BLaER1 treated with 17β-estradiol and CSF1 and Interleukin-3, amounts not matched to agents 10 nM and 100 nM (cell line): ENCODE results near the gene PLA2R1.

Source experiments
- H3K27ac ChIP-seq, 11 experiments: shearing (Covaris generic); formaldehyde crosslinking; 2 replicates each; pipeline ENCODE4 v1.8.1; 2022
- H3K27me3 ChIP-seq, 11 experiments: shearing (Covaris generic); formaldehyde crosslinking; 2 replicates each; pipeline ENCODE4 v1.8.1; 2022
- H3K36me3 ChIP-seq, 11 experiments: shearing (Covaris generic); formaldehyde crosslinking; 2 replicates each; pipeline ENCODE4 v1.8.1; 2022
- H3K4me1 ChIP-seq, 10 experiments: shearing (Covaris generic); formaldehyde crosslinking; 2 replicates each; pipeline ENCODE4 v1.8.1; 2022
- H3K4me2 ChIP-seq, 11 experiments: shearing (Covaris generic); formaldehyde crosslinking; 2 replicates each; pipeline ENCODE4 v1.8.1; 2022
- H3K4me3 ChIP-seq, 10 experiments: shearing (Covaris generic); formaldehyde crosslinking; 2 replicates each; pipeline ENCODE4 v1.8.1; 2022
- H3K9ac ChIP-seq, 11 experiments: shearing (Covaris generic); formaldehyde crosslinking; 2 replicates each; pipeline ENCODE4 v1.8.1; 2022
- H3K9me3 ChIP-seq, 11 experiments: shearing (Covaris generic); formaldehyde crosslinking; replicated peaks in 1 of 11; 2 replicates each; pipeline ENCODE4 v1.8.1; 2022
- H4K20me1 ChIP-seq, 11 experiments: shearing (Covaris generic); formaldehyde crosslinking; 2 replicates each; pipeline ENCODE4 v1.8.1; 2022
- Cebpa-rat ChIP-seq, 11 experiments: shearing (Covaris generic); IDR thresholded peaks; 2 replicates each; pipeline ENCODE4 v1.8.1; 2022

The PLA2R1 gene

DNA sequence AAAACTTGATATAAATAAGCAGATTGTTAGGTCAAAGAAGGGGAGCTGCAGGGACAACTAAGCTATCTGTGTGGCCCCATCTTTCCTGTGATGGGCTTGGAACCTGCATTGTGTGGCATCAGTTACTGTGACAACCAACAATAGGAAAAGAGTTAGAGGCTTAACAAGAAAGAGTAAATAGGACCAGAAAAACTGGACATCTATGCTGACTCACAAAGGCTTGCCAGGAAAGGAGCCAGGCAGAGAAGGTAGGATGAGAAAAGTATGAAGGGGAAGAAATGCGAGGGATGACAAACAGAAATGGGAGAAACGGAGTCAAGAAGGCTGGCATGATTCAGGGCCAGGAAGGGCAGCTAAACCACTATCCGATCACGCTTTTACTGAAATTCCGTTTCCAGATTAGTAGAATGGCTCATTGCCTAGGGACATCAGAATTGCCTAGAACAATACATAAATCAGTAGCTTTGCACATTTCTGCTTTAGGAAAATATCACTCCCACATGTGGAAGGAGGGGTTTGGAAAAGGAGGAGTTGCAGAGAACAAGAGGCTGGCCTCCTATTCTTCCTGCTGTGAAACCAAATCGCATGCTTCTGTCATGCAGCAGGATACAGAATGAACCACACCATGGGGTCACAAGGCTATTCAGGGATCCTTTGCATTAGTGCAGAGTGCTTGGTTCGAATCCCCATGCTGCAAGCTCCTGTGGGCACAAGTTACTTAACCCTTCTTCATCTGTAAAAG lies 7.3 kb downstream of the PLA2R1 start:
- no peaks in the 10 kb centered on the region for H3K36me3 ChIP-seq
- no peak overlapping the region for H3K27ac ChIP-seq
- TF ChIP-seq Cebpa-rat (IDR thresholded peaks at IDR 0.05), result no peak
- no peaks in the 10 kb centered on the region for H3K27me3 ChIP-seq
- no peaks in the 10 kb centered on the region for H4K20me1 ChIP-seq
- H3K4me1 ChIP-seq, result no peaks in the 10 kb centered on the region
- H3K4me2 ChIP-seq, result no peak overlapping the region
- H3K4me3 ChIP-seq, result no peak overlapping the region
- H3K9me3 ChIP-seq, result no peaks in the 10 kb centered on the region
- H3K9ac ChIP-seq, result no peak overlapping the region

DNA sequence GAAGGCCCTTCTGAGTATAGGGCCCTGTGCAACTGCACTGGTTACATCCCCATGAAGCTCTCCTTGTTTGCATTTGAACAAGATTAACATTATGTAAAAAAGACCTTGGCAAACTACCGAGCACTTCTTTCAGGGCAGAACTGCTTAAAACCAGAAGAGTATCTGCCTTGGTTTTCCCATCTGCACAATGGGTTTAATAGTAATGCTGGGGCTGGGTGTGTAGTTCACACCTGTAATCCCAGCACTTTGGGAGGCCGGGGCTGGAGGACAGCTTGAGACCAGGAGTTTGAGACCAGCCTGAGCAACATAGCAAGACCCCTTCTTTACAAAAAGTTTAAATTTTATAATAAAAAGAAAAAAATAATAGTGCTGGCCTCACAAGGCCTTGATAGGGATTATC lies 8.5 kb downstream of the PLA2R1 start:
- TF ChIP-seq Cebpa-rat (IDR thresholded peaks at IDR 0.05), result no peak
- no peaks in the 10 kb centered on the region for H3K9me3 ChIP-seq
- no peaks in the 10 kb centered on the region for H3K4me1 ChIP-seq
- H3K27me3 ChIP-seq, result no peaks in the 10 kb centered on the region
- H3K9ac ChIP-seq, result no peak overlapping the region
- no peak overlapping the region for H3K4me3 ChIP-seq
- H3K27ac ChIP-seq, result no peak overlapping the region
- H3K36me3 ChIP-seq, result no peaks in the 10 kb centered on the region
- no peaks in the 10 kb centered on the region for H4K20me1 ChIP-seq
- H3K4me2 ChIP-seq, result no peak overlapping the region

DNA sequence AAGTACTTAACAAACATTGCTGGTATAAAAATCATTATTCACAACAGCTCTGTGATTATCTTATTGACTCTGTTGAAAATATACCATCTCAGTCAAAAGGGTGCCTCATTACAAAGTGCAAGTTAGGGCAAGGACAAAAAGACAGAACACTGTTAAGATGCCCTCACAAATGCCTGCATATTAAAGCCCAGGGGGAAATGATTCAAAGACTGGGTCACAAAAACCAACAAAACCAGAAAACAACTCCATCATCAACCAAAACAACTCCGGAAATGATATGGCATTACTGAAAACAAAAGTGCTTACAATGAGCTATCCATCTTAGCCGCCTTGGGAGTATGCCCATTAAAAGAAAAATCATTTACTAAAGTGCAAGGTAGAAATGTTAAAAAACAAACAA lies 9.9 kb downstream of the PLA2R1 start:
- no peaks in the 10 kb centered on the region for H3K4me1 ChIP-seq
- H3K27ac ChIP-seq, result no peak overlapping the region
- no peaks in the 10 kb centered on the region for H3K27me3 ChIP-seq
- H3K9me3 ChIP-seq, result no peaks in the 10 kb centered on the region
- H3K4me3 ChIP-seq, result no peak overlapping the region
- no peak for TF ChIP-seq Cebpa-rat (IDR thresholded peaks at IDR 0.05)
- no peak overlapping the region for H3K4me2 ChIP-seq
- H4K20me1 ChIP-seq, result no peaks in the 10 kb centered on the region
- no peak overlapping the region for H3K9ac ChIP-seq
- H3K36me3 ChIP-seq, result no peaks in the 10 kb centered on the region

DNA sequence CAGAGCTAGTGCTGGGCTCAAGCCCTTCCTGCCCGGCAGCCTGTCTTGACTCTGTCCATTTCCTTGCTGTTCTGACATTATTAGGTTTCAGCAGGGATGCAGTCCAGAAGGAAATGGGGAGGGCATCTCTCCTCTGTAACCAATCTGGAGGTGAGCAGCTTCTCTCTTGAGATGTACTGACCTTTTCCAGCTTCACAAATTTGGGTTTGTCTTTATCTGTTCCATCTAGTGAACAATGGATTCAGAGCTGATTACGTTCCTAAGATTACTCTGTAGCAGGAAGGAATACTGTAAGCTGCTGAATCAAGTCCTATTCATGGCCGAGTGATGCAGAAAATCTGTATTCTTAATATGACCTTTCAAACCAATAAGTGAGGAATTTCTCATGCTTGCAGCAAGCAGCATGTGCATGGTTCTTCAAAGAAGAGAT lies 11.0 kb downstream of the PLA2R1 start:
- Histone ChIP-seq H3K9me3 (no peaks in the 10 kb centered on the region), H3K27ac (no peak overlapping the region), H3K4me1 (no peaks in the 10 kb centered on the region), H3K4me3 (no peak overlapping the region), H3K36me3 (no peaks in the 10 kb centered on the region), H3K27me3 (no peaks in the 10 kb centered on the region), H3K9ac (no peak overlapping the region), H4K20me1 (no peaks in the 10 kb centered on the region), H3K4me2 (no peak overlapping the region)
- no peak for TF ChIP-seq Cebpa-rat (IDR thresholded peaks at IDR 0.05)

DNA sequence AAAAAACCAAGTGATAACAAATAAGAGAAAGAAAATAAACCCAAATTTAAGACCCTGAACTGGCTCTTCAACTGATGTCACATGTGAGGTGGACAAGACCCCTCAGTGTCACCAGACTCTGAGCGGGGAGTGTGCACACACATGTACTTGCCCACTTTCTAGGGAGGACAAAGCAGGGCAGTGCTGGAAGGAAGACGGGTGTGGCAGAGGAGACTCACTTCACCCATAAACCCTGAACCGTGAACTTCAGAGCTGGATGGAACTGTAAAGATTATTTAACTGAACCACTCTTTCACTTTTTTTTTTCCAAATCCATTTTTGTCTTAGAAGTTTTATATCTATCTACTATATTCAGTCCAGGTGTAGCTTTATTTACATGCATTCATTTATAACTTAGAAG lies 12.3 kb downstream of the PLA2R1 start:
- TF ChIP-seq Cebpa-rat (IDR thresholded peaks at IDR 0.05), result no peak
- Histone ChIP-seq H4K20me1 (no peaks in the 10 kb centered on the region), H3K27ac (no peak overlapping the region), H3K4me3 (no peak overlapping the region), H3K4me2 (no peak overlapping the region), H3K36me3 (no peaks in the 10 kb centered on the region), H3K9me3 (no peaks in the 10 kb centered on the region), H3K4me1 (no peaks in the 10 kb centered on the region), H3K27me3 (no peaks in the 10 kb centered on the region), H3K9ac (no peak overlapping the region)

DNA sequence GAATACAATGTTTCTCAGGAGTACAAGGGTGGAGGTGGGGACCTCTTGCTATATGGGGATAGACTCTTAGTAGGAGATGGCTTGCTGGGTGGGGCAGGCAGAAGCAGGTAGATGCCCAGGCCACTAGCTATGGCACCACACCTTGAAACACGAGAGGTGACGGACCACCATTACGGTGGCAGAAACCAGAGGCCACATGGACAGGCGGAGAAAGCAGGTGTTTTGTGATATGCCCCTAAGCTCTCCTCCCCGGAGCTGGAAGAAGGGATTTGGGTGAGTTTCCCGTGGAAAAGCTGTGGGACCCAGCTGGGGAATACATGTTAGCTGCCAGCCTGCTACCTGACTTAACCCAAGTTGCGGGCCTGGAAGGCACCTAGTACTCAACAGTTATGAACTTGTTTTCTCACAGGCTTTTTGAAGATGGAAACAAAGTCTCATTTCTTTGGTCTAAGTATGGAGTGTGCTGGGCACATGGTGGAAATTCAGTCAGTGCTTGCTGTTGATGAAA lies 16.7 kb downstream of the PLA2R1 start:
- H3K27ac ChIP-seq, result no peak overlapping the region
- H3K4me1 ChIP-seq, result no peaks in the 10 kb centered on the region
- H3K27me3 ChIP-seq, result no peaks in the 10 kb centered on the region
- no peak overlapping the region for H3K9ac ChIP-seq
- no peak for TF ChIP-seq Cebpa-rat (IDR thresholded peaks at IDR 0.05)
- H3K9me3 ChIP-seq, result no peaks in the 10 kb centered on the region
- no peak overlapping the region for H3K4me2 ChIP-seq
- no peak overlapping the region for H3K4me3 ChIP-seq
- no peaks in the 10 kb centered on the region for H4K20me1 ChIP-seq
- no peaks in the 10 kb centered on the region for H3K36me3 ChIP-seq

DNA sequence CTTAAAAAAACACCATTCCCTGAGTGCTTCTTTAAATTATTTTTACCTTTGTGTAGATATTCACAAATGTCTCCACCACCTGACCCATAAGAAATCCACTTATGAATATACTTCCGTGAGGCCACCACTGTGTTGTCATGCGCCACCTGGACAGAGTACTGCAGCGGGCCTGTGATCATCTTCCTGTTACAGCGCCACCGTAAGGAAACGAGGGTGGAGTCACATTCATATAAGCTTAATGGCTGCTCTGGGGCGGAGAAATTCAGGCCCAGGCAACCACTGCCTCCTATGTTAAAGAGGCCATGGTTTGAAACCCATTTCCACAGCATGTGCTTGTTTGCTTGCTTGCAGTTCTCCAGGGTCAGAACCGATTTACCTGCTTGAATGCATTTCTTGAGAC lies 17.7 kb downstream of the PLA2R1 start:
- TF ChIP-seq Cebpa-rat (IDR thresholded peaks at IDR 0.05), result no peak
- Histone ChIP-seq H3K4me2 (no peak overlapping the region), H4K20me1 (no peaks in the 10 kb centered on the region), H3K4me1 (no peaks in the 10 kb centered on the region), H3K27me3 (no peaks in the 10 kb centered on the region), H3K36me3 (no peaks in the 10 kb centered on the region), H3K9ac (no peak overlapping the region), H3K27ac (no peak overlapping the region), H3K4me3 (no peak overlapping the region), H3K9me3 (no peaks in the 10 kb centered on the region)

DNA sequence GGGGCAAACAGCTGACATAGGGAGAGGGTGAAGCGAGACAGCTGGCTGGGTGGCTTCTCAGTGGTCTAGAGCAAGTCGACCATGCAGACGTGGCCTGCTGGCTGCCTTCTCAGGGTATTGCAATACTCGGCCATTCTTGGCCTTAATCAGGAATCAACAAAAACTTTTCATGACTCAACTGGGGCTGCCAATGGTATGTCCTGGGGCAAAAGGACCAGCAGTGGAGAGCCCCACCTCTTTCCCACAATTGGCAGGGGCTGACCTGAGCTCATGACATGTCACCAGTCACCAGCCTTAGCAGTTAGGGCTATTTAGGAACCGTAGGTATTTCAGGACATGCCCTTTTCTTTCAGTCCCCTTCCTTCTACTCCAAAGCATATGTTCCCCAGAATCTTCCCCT lies 19.1 kb downstream of the PLA2R1 start:
- Histone ChIP-seq H3K36me3 (no peaks in the 10 kb centered on the region), H3K9me3 (no peaks in the 10 kb centered on the region), H3K4me3 (no peak overlapping the region), H3K4me1 (no peaks in the 10 kb centered on the region), H3K27ac (no peak overlapping the region), H3K27me3 (no peaks in the 10 kb centered on the region), H3K9ac (no peak overlapping the region), H3K4me2 (no peak overlapping the region), H4K20me1 (no peaks in the 10 kb centered on the region)
- no peak for TF ChIP-seq Cebpa-rat (IDR thresholded peaks at IDR 0.05)

DNA sequence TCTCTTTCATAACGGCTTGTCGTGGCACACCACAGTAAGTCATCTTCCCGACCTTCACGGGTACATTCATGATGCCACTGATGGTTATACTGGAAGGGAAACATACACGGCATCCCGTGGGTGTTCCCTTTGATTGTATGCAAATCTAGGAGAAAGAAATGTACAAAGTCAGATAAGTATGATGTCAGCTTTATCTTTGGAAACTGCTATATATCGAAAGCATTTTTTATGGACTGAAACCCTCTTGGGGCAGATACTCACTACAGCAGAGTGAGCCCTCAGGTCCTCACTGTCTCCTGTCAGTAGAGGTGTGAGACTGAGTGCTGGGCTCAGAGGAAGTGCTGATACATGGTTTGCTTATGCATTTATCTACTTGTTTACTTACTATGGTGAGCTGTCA lies 20.4 kb downstream of the PLA2R1 start:
- no peaks in the 10 kb centered on the region for H3K36me3 ChIP-seq
- no peaks in the 10 kb centered on the region for H4K20me1 ChIP-seq
- H3K27me3 ChIP-seq, result no peaks in the 10 kb centered on the region
- H3K27ac ChIP-seq, result no peak overlapping the region
- TF ChIP-seq Cebpa-rat (IDR thresholded peaks at IDR 0.05), result no peak
- H3K4me3 ChIP-seq, result no peak overlapping the region
- no peaks in the 10 kb centered on the region for H3K4me1 ChIP-seq
- H3K4me2 ChIP-seq, result no peak overlapping the region
- H3K9me3 ChIP-seq, result no peaks in the 10 kb centered on the region
- H3K9ac ChIP-seq, result no peak overlapping the region

DNA sequence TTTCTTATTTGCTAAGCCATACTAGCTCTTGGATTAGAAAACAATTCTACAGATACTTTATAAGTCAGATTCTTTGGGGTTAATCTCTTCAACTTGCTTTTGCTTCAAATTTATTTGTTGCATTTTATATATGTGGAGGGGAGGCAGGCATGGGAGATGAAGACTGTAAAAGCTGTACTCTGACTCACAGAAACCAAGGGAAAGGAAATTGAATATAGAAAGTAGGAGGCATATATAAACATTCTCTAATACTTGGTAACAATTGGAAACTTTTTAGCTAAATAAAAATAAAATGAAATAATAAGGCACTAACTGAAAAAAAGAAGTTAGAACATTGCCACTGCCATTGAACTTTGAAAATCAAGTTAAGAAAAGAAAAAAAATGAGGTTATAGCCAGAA lies 21.3 kb downstream of the PLA2R1 start:
- Histone ChIP-seq H4K20me1 (no peaks in the 10 kb centered on the region), H3K4me1 (no peaks in the 10 kb centered on the region), H3K4me2 (no peak overlapping the region), H3K9ac (no peak overlapping the region), H3K9me3 (no peaks in the 10 kb centered on the region), H3K27me3 (no peaks in the 10 kb centered on the region), H3K27ac (no peak overlapping the region), H3K36me3 (no peaks in the 10 kb centered on the region), H3K4me3 (no peak overlapping the region)
- no peak for TF ChIP-seq Cebpa-rat (IDR thresholded peaks at IDR 0.05)
